ENCODE results near the gene LCE2D.

Gene LCE2D

DNA sequence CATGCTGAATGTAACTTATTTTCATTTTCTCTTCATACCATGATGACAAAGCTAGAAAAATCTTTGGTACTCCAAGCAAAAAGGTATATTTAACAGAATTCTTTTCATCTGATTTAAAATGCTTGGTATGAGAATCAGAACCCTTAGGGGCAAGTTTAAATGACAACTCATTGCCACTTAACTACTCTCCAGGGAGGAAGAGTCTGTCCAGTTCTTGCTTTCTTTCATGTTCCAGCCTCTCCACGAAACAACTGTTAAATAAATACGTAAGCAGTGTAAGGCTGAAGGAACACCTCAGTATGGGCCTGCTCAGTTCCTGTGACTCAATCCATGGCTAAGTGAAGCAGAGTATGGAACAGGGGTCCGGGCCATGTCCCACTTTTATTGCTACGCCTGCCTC is 36.6 kb downstream of the LCE2D start:
- no peak for DNase-seq

DNA sequence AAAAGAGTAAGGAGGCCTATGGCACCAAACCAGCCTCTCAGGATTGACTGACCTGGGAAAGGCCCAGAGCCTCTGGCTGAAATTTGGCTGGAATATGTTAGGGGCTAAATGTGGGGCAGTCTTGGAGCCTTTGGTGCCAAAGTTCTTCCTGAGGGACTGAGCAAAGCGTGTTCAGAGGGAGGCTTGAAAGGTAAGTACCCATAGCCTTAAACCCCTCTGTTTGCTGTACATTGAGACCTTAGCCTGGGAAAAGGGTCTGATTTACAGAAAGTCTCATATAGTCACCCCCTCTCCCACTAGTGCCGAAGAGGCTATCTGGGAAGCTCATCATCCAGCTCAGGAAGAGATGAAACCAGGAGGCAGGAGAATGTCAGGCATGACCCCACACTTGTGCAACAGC is 44.7 kb downstream of the LCE2D start, which contains the start of gene LCE4A:
TSS of gene LCE4A (plus strand) at position 301 of the 400 bp plus-strand sequence. CDS start 916 bp downstream, outside the sequence.
- DNase-seq: no peak
